IPS-18a (cell line): ENCODE measurements around the gene SLC66A2.

ENCODE experiments used
- H3K27ac ChIP-seq: one replicate; pipeline ENCODE4 v1.5.1; 2013; ENCODE audit warnings: low read length
- H3K27me3 ChIP-seq: one replicate; pipeline ENCODE4 v1.6.1; 2013; ENCODE audit warnings: mild to moderate bottlenecking, low read length; ENCODE audit not compliant: control insufficient read depth, insufficient read depth
- H3K36me3 ChIP-seq: one replicate; pipeline ENCODE4 v1.6.1; 2013; ENCODE audit warnings: low read depth, low read length; ENCODE audit not compliant: control insufficient read depth
- H3K4me1 ChIP-seq: one replicate; pipeline ENCODE4 v1.6.1; 2013; ENCODE audit warnings: low read depth, low read length; ENCODE audit not compliant: control insufficient read depth
- H3K4me3 ChIP-seq: one replicate; pipeline ENCODE4 v1.5.1; 2013; ENCODE audit warnings: low read length
- H3K9ac ChIP-seq: one replicate; pipeline ENCODE4 v1.6.1; 2013; ENCODE audit warnings: mild to moderate bottlenecking, low read length, moderate library complexity
- H3K9me3 ChIP-seq: one replicate; pipeline ENCODE4 v1.6.1; 2013; ENCODE audit warnings: low read depth, low read length; ENCODE audit not compliant: control insufficient read depth

Gene SLC66A2

GRCh38 chr18:79947881-79948610 is 3.4 kb downstream of the SLC66A2 start:
- Histone ChIP-seq H3K36me3 (no peaks in the 10 kb centered on the region), H3K4me1 (peaks cover under 1% of the 10 kb centered on the region), H3K9ac (no peak overlapping the region), H3K9me3 (no peaks in the 10 kb centered on the region), H3K4me3 (no peak overlapping the region), H3K27ac (no peak overlapping the region), H3K27me3 (peaks cover 30% of the 10 kb centered on the region)

- H3K36me3 ChIP-seq = no peaks in the 10 kb centered on the region
- no peak overlapping the region for H3K9ac ChIP-seq
- H3K4me1 ChIP-seq = no peaks in the 10 kb centered on the region
- H3K9me3 ChIP-seq = no peaks in the 10 kb centered on the region
- no peak overlapping the region for H3K27ac ChIP-seq
- no peak overlapping the region for H3K4me3 ChIP-seq
- peaks cover 22% of the 10 kb centered on the region for H3K27me3 ChIP-seq
Measured at GRCh38 chr18:79947054-79947755, 4.2 kb downstream of the SLC66A2 start.

DNA sequence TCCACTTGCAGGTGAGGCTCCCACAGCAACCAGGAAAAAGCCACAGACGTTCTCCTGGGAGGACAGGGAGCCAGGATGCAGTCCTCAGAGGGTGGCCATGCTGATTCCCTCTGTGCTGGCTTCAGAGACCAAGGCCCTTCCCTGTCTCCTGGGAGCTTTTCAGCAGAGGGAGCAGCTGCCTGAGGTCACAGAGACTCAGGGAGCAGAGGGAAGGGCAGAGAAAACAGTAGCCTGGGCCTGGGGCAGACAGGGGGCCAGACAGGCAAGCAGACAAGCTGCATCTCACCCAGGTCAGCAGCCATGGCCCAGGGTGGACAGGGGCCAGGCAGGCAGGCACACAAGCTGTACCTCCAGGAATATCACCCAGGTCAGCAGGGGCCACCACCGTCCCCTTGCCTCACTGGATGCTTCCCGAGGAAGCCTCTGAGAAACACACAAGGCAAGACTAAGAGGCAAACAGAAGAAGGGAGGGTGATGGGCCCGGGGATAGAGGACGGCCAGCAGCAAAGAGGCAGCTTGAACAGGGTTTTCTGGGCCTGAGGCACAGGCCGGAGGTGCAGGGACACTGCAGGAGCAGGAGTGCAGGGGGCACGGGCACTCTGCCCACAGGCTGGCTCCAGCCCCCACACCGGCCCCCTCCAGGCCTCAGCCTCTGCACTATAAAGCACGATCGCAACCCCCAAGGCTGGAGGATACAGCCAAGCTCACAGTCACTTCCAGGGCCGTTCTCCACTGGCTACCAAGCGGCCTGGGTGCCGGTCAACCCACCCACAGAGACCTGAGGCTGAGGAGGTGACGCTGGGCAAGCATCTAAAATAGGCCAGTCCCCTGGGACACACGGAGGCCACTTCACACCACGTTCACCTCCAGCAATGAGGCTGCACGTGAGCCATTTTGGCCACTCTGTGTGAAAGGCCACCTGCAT is 6.1 kb downstream of the SLC66A2 start:
- peaks cover 10% of the 10 kb centered on the region for H3K27me3 ChIP-seq
- no peaks in the 10 kb centered on the region for H3K9me3 ChIP-seq
- no peak overlapping the region for H3K9ac ChIP-seq
- peaks cover 3% of the 10 kb centered on the region for H3K36me3 ChIP-seq
- no peak overlapping the region for H3K27ac ChIP-seq
- no peaks in the 10 kb centered on the region for H3K4me1 ChIP-seq
- H3K4me3 ChIP-seq = no peak overlapping the region

GRCh38 chr18:79944746-79945117 is 6.7 kb downstream of the SLC66A2 start:
- peaks cover 4% of the 10 kb centered on the region for H3K27me3 ChIP-seq
- no peaks in the 10 kb centered on the region for H3K4me1 ChIP-seq
- H3K27ac ChIP-seq = no peak overlapping the region
- no peaks in the 10 kb centered on the region for H3K9me3 ChIP-seq
- H3K4me3 ChIP-seq = no peak overlapping the region
- H3K36me3 ChIP-seq = peaks cover 3% of the 10 kb centered on the region
- no peak overlapping the region for H3K9ac ChIP-seq

- H3K36me3 ChIP-seq = peaks cover 3% of the 10 kb centered on the region
- no peak overlapping the region for H3K4me3 ChIP-seq
- no peak overlapping the region for H3K9ac ChIP-seq
- H3K4me1 ChIP-seq = no peaks in the 10 kb centered on the region
- no peak overlapping the region for H3K27ac ChIP-seq
- H3K27me3 ChIP-seq = no peaks in the 10 kb centered on the region
- H3K9me3 ChIP-seq = no peaks in the 10 kb centered on the region
Measured at GRCh38 chr18:79944126-79944731, 7.2 kb downstream of the SLC66A2 start.

DNA sequence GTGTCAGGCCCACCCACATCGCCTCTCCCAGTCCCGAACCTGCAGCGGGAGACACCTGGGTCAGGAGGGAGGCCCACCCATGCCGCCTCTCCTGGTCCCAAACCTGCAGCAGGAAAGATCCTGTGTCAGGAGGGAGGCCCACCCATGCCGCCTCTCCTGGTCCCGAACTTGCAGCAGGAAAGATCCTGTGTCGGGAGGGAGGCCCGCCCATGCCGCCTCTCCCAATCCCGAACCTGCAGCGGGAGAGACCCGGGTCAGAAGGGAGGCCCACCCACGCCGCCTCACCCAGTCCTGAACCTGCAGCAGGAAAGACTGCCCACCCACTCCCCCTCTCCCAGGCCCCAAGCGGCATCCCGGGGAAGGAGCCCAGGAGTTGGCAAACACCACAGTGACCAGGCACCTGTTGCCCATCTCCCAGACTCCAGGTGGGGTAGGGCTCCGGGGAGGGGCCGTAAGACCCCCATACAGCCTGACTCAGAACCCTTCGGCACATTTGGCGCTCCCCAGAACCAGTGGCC is 7.8 kb downstream of the SLC66A2 start:
- Histone ChIP-seq H3K27ac (no peak overlapping the region), H3K9ac (no peak overlapping the region), H3K4me3 (no peak overlapping the region), H3K9me3 (no peaks in the 10 kb centered on the region), H3K36me3 (peaks cover 3% of the 10 kb centered on the region), H3K4me1 (no peaks in the 10 kb centered on the region), H3K27me3 (no peaks in the 10 kb centered on the region)

DNA sequence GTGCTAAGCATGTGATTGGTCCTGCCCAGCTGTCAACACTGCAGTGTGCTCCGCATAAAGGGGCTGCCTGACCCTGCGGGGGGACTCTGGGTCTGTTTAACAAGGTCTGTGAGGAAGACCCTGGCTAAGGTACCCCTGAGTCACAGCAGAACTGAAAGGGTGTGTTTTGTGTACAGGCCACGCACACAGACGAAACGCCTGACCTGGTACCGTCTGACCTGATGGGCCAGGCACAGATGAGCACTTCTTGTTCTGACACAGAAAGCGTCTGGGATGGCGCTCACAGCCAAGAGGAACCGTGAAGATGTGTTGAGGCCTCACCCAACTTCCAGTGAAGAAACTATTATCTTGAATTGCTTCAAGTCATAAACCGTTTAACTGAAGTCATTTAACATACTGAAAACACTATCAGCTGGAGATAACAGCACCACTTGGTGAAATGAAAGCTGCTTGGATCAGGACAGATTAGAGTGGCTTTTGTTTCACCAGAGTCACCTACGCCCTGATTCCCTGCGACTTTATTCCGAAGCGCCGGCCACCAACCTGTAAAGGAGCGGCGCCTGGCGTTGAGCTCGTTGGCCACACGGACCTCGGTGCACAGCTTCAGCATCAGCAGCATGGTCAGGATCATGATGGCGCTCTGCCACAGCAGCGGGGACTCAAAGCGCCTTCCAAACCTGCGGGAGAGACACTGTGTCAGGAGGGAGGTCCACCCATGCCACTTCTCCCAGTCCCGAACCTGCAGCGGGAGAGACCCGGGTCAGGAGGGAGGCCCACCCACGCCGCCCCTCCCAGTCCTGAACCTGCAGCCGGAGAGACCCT is 8.5 kb downstream of the SLC66A2 start:
- Histone ChIP-seq H3K4me3 (no peak overlapping the region), H3K9me3 (no peaks in the 10 kb centered on the region), H3K27ac (no peak overlapping the region), H3K27me3 (no peaks in the 10 kb centered on the region), H3K36me3 (peaks cover 3% of the 10 kb centered on the region), H3K9ac (no peak overlapping the region), H3K4me1 (no peaks in the 10 kb centered on the region)

GRCh38 chr18:79942211-79942610 is 9.2 kb downstream of the SLC66A2 start:
- H3K36me3 ChIP-seq = peaks cover 3% of the 10 kb centered on the region
- H3K9ac ChIP-seq = no peak overlapping the region
- no peak overlapping the region for H3K4me3 ChIP-seq
- no peaks in the 10 kb centered on the region for H3K9me3 ChIP-seq
- no peak overlapping the region for H3K27ac ChIP-seq
- no peaks in the 10 kb centered on the region for H3K4me1 ChIP-seq
- H3K27me3 ChIP-seq = no peaks in the 10 kb centered on the region

DNA sequence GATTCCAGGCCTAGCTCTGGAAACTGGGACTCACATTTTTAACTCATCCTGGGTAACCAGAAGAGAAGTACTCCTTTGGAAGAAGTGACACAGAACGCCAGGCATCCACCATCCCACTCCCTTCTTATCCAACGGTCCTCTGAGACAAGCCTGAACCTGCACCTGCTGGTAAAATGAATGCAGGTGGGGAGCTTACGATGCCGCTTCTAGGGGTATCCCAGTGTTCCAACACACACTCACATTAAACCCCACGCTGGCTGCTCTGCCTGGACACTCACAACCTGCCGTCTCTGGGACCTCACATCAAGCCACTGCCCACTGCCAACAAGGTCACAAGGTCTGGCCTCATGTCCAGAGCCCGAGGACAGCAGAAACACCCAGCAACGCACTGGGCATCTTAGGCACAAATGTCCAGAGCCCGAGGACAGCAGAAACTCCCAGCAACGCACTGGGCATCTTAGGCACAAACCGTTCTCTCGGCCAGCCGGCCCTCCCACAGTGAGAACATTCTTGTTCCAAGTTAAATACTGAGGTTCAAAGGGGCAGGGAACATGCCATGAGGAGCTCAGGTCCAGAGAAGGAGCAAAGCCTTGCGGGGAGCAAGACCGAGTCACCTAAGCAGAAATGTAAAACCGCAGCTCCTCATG is 9.9 kb downstream of the SLC66A2 start:
- no peaks in the 10 kb centered on the region for H3K27me3 ChIP-seq
- H3K9me3 ChIP-seq = no peaks in the 10 kb centered on the region
- no peak overlapping the region for H3K4me3 ChIP-seq
- H3K9ac ChIP-seq = no peak overlapping the region
- no peak overlapping the region for H3K27ac ChIP-seq
- H3K4me1 ChIP-seq = no peaks in the 10 kb centered on the region
- H3K36me3 ChIP-seq = peaks cover 3% of the 10 kb centered on the region

- H3K36me3 ChIP-seq = peaks cover 3% of the 10 kb centered on the region
Measured at GRCh38 chr18:79940814-79941472, 10.5 kb downstream of the SLC66A2 start.

More at GRCh38 chr18:79940814-79941472, 10.5 kb downstream of the SLC66A2 start:
- Histone ChIP-seq H3K27ac (no peak overlapping the region), H3K27me3 (no peaks in the 10 kb centered on the region), H3K4me3 (no peak overlapping the region), H3K4me1 (no peaks in the 10 kb centered on the region), H3K9me3 (no peaks in the 10 kb centered on the region), H3K9ac (no peak overlapping the region)
